MV-4-11 (cell line): Measurements from ENCODE around the gene FOXJ3.

Experiments
- DNase-seq: peaks from one replicate; lab custom pipeline; 2025; lab: John Stamatoyannopoulos, UW

Gene FOXJ3

DNA sequence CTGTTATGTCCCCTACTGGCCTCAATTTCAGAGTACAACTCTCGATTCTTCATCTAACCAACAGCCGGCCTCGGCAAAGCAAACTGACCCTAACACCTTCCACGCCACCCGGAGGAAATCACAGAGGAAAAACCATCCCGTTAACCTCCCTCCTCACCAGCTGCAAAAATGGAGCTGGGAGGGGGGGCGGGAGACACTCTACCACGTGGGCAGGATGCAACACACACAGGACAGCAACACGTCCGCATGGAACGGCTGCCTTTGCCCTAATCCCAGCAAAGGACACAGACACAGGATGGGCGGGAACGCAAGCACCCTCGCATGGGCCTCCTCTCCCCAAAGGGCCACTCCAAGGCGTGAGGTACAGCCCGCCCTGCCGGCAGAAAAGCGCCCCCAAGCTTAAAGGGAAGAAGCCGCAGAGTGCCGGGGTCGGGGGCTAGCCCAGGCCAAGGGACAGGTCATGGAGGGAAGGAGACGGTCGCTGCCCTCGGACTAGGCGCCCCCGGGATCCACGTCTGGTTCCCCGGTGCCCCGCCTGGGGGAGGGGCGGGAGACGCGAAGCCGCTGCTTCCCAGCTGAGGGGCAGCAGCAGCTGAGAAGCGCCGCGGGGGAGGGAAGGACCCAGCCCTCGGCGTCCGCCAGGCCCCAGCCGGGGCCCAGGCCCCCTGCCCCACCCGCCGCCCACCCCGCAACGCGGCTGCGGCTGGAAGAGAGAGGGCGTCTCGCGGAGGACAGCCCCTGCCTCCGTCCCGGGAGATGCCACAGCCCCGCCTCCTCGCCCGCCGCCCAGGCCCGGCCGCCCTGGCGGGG, 590 bp downstream of the FOXJ3 start:
- DNase-seq, result peak; percentile 63

DNA sequence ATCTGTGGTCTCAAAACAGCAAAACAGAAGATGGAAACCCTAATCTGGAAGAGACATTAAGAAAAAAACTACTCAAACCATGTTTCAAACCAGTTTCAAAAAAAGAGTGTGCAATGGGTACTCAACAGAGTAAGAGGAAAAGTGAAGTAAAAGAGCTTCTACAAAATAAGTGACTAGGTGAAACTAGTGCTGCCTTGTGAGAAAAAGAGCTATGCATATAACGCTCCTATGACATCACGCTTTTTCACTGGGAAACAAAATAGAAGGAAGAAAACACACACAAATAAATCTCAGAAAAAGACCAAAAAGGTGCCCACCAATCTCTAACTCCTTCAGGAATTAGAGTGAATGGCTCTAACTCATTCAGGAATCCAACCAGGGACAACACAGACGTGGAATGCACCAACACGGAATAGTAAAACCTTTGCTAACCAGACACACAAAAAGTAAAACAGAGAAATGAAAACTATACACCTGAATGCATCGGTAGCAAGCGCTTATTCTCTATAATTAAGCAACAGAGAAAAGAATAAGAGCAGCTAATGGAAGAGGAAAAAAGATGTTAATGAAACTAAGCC, 1.3 kb downstream of the FOXJ3 start:
- no peak for DNase-seq

DNA sequence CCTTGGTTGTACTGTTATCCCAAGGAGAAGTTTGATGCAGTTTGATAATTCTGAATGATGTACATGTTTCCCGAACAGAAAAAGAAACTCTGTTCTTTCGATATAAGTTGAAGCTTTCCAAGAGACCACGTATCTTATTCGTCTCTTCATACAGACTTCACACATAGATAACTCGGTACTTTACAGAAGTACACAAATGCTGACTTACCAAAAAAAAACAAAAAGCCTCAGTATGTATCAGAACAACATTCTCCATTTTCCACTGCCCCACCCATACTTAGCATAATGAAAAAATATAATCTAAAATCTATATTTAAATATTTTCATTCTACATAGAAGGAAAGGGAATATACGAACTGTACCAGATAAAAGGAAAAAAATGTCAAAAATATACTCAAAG, 2.2 kb downstream of the FOXJ3 start:
- no peak for DNase-seq

DNA sequence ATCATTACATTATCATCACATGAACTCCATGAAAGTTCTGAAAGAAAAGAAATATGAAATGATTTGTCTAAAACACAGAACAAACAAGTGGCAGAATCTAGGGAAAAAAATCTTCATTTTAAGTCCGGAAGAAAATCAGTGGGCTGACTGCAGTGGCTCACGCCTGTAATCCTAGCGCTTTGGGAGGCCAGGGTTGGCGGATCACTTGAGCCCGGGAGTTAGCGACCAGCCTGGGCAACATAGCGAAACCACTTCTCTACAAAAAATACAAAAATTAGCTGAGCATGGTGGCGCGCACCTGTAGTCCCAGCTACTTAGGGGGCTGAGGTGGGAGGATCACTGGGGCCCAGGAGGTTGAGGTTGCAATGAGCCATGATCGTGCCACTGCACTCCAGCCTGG, 4.8 kb downstream of the FOXJ3 start:
- no peak for DNase-seq

DNA sequence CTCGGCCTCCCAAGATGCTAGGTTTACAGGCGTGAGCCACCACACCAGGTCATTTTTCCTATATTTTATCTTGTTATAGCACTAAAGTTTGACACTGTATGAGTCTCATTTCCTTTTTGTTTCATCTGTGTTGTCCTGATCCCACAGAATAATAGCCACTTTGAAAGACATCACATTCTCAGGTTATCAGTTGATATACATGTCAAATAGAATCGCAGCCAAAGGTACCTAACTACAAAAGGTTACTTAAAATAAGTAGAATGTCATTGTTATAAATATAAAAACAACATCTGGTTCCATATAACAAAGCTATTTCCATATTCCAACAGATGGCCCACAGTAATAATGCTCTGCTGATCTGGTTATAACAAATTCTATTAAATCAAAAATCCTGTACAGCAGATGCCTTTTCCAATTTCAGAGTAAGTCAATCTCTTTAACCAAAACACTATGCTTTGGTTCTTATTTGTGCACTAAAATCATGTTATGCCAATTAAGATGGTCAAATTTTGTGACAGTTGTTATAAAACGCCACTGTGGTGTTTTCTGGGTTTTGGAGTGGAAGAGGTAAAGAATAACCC, 6.0 kb downstream of the FOXJ3 start:
- no peak for DNase-seq

DNA sequence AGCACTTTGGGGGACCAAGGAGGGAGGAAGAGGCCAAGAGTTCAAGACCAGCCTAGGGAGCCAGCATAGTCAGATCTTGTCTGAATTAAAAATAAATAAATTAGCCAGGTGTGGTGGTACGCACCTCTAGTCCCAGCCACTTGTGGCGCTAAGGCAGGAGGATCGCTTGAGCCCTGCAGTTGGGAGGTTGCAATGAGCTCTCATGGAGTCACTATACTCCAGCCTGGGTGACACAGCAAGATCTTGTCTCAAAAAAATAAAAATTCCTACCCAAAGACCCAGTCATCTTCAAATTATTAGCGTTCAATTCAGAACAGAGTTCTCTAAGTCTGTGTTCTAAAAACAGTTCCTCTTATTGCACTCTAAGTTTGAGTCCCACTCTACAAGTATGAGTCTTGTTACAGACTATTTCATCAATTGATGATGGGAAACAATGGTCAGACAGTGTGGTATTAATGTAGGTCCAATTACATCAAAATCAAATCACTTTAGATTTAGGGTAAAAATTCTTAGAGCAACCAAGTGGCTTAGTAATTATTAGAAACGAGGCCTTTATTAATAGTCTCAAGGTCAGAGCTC, 6.9 kb downstream of the FOXJ3 start:
- no peak for DNase-seq

DNA sequence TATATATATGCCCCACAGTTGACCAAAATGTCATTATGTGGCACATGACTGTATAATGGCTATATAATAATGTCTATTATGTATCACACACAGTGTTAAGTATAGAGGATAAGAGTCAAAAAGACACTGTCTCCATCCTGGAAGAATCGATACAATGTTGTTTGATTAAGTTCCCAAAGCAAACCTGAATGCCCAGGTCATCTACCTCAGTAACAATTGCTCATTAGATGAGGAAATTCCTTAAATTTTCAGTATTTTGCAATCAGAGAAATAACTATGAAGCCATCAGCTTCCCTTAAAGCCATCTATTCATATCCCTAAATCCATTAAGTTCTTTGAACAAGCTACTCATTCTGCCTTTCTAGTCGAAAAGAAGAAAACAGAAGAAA, 10.0 kb downstream of the FOXJ3 start:
- no peak for DNase-seq

DNA sequence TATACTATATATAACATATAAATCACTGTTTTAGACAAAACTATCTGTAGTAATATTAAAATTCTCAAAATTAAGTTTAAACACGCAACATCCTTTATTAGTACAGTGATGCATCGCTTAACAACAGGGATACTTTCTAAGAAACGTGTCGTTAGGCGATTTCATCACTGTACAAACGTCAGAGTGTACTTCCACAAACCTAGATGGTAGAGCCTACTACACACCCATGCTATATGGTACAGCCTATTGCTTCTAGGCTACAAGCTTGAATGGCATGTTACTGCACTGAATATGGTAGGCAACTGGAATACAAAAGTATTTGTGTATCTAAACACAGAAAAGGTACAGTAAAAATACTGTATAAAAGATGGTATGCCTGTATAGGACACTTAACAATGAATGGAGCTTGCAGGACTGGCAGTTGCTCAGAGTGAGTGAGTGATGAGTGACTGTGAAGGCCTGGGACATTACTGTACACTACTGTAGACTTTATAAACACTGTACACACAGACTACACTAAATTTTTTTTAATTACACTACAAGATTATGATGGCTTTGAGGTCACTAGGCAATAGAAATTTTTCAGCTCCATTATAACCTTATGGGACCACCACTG, 10.5 kb downstream of the FOXJ3 start:
- peak; percentile 61 for DNase-seq

DNA sequence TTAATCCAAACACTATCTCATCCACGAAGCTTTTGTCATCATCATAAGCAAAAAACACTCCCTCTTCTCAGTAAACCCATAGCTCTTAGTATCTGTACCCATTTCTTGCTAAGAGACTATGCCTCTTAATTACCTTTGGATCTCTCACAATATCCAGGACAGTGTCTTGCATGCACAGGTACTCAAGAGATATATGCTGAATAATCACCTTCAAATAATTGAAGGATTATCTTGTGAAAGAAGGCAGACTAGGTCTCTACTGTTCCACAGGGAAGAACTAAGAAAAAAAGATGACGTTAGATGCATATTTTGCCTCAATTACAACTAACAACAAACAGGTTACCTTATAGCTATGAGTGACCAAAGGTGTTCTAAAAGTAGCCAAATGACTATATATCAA, 11.5 kb downstream of the FOXJ3 start:
- no peak for DNase-seq

DNA sequence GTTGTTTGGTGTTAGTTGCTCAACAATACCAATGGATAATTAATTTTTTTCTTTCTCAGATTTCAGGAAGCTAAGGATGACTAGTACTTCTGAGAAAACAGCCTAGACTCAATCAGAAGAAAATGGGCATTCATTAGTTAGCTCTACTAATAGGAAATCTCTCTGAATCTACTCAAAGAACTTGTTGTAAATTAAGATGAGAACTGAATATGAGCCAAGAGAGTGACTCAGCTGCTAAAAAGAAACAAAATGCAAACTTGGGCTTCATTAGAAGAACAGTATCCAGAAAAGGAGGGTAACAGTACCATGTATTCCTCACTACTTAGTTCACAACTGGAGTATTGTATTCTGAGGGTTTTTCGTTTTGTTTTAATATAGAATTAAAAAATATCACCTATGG, 12.5 kb downstream of the FOXJ3 start:
- DNase-seq, result no peak

DNA sequence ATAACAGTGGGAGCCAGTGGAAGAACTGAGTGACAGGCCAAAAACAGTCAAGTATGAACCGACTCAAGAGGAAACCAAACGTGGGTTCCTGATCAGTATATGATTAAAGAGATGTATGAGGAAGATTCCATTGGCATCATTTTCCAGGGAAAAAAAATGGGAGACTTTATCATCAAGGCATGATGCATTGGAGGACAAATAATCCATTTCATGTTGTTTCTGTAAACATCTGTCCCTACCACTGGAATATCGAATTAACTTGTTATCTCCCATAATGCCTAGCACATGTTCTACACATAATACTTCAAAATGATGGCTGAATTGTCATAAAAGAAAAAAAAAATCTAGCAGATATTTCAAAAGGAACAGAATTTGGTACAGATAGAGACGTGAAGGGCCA, 13.3 kb downstream of the FOXJ3 start:
- DNase-seq, result no peak

DNA sequence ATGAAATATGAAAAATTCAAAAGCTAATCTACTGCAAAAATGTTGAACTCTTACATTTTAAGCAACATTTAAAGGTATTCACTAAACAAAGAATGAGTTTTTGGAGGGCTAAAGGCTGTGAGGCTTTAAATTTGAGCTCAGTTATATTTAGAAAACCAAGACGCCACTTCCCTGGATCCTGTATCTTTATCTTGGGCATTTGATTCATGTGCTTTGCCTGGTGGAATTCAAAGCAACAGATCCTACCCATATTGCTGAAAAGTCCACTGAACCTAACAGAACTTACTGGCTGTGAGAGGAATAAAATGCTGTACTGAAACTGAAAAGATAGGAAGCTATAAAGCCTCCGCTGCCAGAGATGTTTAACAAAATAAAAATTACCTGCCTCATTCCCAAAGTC, 14.3 kb downstream of the FOXJ3 start:
- no peak for DNase-seq

DNA sequence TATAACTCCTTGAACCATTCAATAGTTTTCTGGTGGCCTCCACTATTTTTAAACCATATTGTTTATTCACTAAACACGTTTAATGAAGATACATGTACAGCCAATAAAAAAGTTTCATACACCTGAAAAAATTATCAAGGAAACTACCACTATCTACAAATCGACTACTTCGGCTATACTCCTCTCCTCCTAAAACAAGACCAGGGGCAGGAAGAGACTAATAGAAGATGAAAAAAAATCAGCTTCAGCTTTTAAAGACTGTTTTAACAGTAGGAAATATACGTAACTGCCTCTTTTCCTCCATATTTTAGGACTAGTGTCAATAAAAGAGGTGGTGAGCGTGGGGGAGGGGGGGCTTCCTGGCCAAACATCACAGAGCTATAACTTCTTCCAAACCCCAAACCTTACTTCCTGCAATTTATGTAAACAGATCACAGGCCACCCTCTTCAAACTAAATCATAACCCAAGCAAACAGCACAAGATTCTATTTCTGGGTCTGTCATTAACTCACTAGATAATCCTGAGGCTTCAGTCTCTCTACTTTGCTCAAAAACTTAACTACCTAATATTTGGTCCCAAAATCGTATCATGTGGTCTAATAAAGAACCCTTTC, 15.1 kb downstream of the FOXJ3 start:
- peak; percentile 35 for DNase-seq

DNA sequence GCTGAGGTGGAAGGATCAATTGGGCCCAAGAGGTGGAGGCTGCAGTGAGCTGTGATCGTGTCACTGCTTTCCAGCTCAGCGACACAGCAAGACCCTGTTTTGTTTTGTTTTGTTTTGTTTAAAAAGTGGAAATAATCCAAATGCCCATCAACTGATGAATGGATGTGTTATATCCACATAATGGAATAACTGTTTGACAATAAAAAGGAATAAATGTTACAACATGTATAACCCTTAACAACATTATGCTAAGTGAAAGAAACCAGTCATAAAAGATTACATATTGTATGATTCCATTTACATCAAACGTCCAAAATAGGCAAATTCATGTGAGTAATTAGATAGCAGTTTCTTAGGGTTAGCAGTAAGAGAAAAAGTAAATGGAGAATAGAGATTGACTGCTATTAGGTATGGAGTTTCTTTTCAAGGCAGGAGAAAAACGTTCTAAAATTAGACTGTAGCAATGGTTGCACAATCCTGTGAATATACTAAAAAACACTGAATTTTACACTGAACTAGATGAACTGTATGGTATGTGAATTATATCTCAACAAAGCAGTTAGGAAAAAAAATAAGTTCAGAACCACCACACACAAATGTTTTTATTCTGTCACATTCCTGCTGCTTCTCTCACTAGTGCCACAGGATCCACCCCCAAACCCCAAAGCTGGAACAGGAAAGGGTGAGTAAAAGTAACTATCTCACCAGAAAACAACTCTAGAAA, 15.7 kb downstream of the FOXJ3 start:
- peak; percentile 22 for DNase-seq

DNA sequence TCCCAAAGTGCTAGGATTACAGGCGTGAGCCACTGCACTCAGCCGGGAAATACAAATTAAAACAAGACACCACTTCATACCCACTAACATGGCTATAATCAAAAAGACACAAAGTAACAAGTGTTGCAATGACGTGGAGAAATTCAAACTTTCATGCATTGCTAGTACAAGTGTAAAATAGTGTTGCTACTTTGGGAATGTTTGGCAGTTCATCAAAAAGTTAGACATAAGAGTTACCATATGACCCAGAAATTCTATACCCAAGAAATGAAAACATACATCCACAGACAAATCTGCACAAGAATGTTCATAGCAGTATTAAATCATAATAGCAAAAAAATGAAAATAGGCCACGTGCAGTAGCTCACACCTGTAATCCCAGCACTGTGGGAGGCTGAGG, 16.4 kb downstream of the FOXJ3 start:
- DNase-seq, result no peak

DNA sequence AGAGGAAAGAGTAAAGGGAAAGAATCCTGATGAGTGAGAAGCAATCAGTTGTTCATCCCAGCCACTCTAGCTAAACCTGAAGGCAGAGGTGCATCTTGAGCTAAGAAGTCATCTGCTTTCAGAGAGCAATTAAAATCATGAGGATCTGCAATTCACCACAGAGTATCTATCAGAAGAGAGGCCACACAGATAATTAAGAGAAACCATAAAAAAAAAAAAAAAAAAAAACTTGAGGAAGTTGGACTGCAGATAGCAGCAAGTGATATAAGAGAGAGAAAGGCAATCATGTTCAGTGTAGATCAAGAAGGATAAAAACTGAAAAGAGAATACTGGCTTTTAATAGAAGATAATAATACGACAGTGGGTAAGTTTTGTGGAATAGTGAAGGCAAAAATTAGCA, 17.7 kb downstream of the FOXJ3 start:
- no peak for DNase-seq

DNA sequence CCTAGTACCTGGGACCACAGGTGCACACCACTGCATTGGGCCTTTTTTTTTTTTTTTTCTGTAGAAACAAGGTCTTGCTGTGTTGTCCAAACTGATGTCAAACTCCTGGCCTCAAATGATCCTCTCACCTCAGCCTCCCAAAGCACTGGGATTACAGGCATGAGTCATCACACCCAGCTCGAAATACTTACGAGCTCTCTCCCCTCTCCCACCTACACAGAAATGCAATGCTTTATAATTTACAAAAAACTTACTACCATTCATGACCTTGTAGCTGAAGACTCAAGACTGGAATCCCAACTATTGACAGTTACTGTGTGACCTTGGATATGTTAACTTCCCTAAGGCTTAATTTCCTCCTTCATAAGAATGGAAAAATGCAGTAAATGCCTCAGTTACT, 18.7 kb downstream of the FOXJ3 start:
- no peak for DNase-seq

DNA sequence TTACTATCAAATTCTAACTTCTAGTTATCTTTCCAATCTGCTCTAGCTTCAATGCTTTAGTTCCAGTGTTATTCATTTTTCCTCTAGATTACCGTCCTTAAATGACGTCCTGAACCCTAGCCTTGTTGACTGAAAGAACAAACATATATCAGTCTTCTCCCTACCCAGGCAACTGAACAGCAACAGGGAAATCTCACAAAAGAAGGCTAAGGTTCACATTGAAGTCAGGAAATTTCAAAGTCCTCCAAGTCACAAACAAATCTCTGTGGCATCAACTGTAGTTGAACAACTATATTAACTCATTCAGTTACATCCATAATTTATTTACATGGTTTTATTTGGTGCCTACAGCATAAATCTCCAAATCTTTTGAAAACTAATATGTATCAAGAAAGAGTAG, 19.5 kb downstream of the FOXJ3 start:
- no peak for DNase-seq

DNA sequence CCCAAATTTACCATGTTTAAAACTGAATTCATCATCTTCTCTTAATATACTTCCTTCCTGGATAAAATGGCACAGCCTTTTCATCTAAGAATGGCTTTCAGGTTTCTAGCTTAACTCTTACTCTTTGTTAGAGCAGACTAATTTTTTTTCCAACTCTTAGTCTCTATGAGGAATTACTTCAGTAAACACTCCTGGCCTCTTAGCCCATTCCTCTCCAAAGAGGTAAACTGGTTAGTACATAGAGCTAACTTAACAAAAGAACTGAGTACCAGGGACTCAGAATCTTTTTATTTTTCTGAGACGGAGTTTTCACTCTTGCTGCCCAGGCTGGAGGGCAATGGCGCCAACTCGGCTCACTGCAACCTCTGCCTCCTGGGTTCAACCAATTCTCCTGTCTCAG, 21.1 kb downstream of the FOXJ3 start:
- no peak for DNase-seq

DNA sequence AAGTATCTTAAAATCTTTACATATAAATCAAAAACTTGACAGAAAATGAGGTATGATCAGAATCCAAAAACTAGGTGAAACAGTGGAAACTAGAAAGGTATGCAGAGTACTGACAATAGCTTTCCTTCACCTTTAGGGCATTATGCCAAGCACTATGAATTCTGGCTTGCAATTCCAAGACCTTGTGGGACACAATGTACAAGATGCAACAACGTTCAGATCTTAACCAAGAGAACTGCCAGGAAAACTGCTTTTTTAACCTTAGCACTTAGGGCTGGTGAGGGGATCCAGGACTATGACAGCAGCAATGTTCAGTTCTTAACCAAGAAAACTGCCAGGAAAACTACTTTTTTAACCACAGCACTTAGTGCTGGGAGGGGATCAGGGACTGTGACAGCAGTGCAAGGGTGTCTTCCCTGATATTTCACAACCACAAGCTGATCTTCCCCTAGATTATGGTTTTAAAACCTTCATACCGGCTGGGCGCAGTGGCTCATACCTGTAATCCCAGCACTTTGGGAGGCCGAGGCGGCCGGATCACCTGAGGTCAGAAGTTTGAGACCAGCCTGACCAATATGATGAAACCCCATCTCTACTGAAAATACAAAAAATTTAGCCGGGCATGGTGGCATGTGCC, 22.3 kb downstream of the FOXJ3 start:
- peak; percentile 58 for DNase-seq

DNA sequence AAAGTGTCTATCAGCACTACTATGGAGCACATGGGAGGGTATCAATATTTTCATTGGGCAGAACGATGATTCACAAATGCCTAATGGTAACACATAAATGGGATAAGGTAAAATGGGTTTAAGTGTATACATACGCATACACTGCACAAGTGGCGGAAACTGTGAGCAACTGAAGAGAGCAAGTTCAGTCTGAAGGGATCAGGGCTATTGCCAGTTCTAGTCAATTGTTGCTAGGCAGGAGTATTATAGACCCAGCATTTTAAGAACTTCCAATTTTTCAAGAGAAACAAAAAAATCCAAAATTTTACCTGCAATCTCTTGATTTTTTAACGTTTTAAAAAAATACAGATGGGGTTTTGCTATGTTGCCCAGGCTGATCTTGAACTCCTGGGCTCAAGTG, 23.1 kb downstream of the FOXJ3 start:
- no peak for DNase-seq
